Suppressor macrophage treated with lipopolysaccharide for 1 hour (primary cell): Measurements from ENCODE around the gene PCIF1.
"Not testable (repeated sequence)": the region's sequence is repeated elsewhere in the genome, so short reads cannot be mapped to it uniquely, and the experiment has no call there.

Experiments used
- DNase-seq, 3 donors: peaks; one replicate each; pipeline ENCODE4 v3.0.0-alpha.2; 2020 to 2022

The PCIF1 gene

GRCh38 chr20:45924391-45925261, 9.9 kb upstream of the PCIF1 start:
- peak; percentile 59 to 73 (median 70) for DNase-seq

DNA sequence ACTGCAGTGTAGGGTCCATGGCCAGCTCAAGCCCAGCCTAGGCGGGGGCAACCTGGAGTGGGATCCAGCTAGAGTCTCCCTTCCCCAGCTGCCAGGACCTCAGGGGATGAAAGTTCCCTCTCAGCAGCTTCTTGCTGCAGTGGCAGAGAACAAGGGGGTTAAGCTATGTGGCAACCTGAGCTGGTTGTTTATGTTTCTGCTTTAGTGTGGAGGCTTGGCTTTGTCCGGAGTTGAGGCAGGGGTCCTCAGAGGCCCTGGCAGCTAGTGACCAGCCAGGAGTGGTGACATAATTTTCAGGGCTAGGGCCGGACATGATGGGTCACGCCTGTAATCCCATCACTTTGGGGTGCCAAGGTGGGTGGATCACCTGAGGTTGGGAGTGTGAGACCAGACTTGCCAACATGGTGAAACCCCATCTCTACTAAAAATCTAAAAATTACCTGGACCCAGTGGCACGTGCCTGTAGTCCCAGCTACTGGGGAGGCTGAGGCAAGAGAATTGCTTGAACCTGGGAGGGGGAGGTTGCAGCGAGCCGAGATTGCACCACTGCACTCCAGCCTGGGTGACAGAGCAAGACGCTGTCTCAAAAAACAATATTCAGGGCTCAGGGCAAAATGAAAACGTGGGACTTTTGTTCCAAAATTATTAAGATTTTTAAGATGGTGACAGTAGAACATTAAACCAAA, 8.5 kb upstream of the PCIF1 start:
- DNase-seq, result no peak

- no peak for DNase-seq
Measured at GRCh38 chr20:45926731-45927070, 7.8 kb upstream of the PCIF1 start.

- no peak for DNase-seq
Measured at GRCh38 chr20:45927071-45927878, 7.2 kb upstream of the PCIF1 start.

- not testable (repeated sequence) for DNase-seq
Measured at GRCh38 chr20:45931680-45932079, 2.8 kb upstream of the PCIF1 start.

- peak; percentile 51 to 67 (median 61) for DNase-seq
Measured at GRCh38 chr20:45933266-45934045, 1.0 kb upstream of the PCIF1 start.

DNA sequence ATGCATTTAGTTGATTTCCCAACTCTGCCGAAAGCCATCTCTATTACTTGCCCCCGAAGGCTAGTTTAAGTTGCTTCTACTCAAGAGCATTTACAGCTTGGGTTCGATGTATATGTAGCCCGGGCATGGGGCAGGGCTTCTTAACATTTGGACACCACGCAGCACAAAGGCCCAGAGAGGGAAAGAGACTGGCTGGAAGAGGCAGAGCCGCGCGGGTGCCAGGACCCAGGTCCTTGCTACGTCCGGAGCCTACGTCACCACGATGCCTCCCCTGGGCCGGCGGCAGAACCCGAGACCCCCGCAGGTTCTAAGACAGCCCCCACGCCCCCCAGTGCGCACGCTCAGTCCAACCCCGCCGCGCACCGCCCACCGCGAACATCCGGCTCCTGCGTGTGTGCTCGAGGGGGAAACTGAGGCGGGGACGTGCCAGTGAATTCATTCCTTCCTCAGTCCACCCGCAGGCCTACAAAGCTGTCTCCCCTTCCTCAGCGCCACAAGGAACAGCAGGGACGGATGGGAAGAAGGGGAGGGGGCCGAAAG, 367 bp upstream of the PCIF1 start:
- DNase-seq, result peak; percentile 26 to 55 (median 29)

GRCh38 chr20:45935416-45936046, 1.0 kb downstream of the PCIF1 start:
- DNase-seq, result no peak

- peak in 1 of 3 donors; percentile 31 for DNase-seq
Measured at GRCh38 chr20:45937765-45938164, 3.3 kb downstream of the PCIF1 start.

GRCh38 chr20:45938727-45939438, 4.4 kb downstream of the PCIF1 start:
- no peak for DNase-seq

DNA sequence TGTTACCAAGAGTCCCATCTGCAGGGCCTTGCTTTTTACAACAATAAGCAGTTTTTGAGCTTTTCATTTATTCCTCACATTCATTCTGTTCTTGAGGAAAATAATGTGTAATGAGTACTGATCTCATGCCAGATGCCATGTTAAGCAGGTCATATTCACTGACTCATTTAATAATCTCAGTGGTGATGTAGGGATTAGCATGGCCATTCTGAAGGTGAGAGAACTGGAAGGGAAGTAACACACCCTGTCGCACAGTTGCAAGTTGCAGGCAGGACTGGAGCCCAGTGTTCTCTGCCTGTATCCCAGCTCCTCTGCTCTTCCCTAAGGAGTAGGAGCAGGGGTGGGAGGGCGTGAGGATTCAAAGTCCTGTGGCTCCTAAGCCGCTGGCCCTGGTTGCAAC, 5.6 kb downstream of the PCIF1 start:
- no peak for DNase-seq

- no peak for DNase-seq
Measured at GRCh38 chr20:45940469-45940868, 6.0 kb downstream of the PCIF1 start.

DNA sequence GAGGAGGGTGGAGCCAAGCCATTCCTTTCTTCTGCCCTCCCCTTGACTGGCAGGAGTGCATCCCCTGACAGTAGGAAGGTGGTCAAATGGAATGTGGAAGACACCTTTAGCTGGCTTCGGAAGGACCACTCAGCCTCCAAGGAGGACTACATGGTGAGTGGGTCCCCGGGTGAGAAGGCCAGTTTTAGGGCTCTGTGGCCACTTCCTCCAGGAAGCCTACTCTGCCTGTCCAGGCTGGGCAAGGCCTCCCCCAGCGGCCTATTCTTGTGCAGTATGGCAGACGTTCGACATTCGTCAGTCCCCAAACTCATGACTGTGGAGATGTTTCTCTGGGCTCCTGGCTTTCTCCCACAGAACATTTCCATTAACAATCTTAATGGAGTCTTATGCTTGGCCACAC, 9.1 kb downstream of the PCIF1 start:
- DNase-seq, result no peak

DNA sequence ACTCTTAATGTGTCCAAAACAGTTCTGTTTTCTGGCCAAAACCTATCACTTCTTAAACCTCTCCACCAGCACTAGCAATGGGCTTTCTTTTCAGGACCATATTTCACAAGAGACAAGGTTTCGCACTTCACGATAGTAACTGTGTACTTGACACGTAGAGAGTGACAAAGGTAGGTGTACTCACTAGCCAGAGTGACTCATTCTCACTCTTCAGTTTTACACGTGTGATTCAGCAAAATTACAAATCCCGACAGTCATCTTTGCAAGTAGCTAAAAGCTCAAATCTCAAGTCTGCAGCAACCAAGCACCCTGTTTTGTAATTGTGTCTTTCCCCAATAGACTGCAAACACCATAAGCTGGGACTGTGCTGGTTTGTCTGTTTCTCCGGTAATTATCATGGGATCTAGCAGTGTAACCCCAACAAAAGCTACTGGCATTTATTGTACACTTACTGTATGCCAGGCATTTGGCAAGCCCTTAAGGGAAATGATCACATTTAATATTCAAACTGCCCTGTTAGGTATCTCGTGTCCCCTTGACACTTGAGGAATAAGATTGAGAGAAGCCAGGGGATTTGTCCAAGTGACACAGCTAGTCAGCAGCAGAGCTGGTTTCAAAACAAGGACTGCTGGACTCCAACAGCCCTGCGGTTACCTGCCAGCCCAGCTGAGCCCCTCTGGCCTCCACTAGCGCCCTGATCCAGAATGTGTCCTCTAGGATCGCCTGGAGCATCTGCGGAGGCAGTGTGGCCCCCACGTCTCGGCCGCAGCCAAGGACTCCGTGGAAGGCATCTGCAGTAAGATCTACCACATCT, 9.9 kb downstream of the PCIF1 start:
- DNase-seq, result peak; percentile 39 to 83 (median 67)

DNA sequence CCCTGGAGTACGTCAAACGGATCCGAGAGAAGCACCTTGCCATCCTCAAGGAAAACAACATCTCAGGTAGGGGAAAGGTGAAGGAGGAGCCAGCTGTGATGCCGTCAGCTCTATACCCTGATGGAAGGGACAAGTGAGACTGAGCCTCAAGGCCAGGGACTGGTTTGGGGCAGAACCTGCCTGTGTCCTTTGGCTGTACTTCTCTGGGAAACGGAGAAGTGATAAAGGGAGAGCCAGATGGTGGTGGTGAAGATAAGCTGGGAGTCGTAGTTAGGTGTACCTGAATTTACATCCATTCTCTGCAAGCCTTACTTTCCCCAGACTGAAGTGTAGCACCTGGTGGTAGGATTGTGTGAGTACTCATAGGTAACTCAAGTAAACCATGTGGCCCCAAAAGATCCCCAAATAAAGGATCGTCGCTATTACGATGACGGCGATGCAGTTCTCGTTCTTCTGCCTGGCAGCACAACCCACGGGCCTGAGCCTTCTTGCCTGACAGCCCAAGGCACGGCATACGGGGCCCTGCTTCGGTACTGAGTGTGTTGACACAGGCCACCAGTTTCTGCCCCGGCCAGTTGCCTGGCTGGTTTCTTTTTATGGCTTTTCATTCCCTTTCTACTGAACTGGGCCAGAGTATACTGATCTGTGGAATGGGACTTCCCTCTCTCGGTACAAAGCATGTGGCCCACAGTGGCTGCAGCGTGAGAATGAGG, 10.6 kb downstream of the PCIF1 start:
- no peak for DNase-seq

DNA sequence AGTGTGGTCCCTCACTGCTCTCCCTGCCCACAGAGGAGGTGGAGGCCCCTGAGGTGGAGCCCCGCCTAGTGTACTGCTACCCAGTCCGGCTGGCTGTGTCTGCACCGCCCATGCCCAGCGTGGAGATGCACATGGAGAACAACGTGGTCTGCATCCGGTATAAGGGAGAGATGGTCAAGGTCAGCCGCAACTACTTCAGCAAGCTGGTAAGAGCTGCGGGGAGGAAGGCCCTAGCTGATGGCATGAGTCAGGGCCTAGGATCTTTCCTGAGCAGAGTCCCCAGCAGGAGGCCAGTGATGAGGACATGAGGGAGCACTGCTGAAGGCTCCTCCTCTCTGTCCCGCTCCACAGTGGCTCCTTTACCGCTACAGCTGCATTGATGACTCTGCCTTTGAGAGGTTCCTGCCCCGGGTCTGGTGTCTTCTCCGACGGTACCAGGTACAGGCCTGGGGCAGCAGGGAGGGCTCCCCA, 11.2 kb downstream of the PCIF1 start:
- DNase-seq, result peak in 1 of 3 donors; percentile 50

GRCh38 chr20:45946149-45946970, 11.9 kb downstream of the PCIF1 start:
- peak; percentile 35 to 91 (median 38) for DNase-seq

DNA sequence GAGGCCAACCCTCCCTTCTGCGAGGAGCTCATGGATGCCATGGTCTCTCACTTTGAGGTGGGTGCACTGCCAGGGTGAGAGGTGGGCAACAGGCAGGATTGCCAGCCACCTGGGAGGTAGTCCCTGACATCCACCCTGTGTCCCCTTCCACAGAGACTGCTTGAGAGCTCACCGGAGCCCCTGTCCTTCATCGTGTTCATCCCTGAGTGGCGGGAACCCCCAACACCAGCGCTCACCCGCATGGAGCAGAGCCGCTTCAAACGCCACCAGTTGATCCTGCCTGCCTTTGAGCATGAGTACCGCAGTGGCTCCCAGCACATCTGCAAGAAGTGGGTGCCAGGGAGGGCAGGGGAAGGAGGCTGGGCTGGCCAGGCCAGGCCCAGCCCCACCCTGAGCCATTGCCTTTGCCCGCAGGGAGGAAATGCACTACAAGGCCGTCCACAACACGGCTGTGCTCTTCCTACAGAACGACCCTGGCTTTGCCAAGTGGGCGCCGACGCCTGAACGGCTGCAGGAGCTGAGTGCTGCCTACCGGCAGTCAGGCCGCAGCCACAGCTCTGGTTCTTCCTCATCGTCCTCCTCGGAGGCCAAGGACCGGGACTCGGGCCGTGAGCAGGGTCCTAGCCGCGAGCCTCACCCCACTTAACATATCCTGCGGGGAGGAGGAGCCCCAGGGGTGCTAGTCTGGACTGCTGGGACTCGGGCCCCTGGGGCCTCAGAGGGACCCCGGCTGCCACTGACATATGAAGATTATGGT, 12.8 kb downstream of the PCIF1 start:
- no peak for DNase-seq
